NCI-H187 (cell line): Measurements from ENCODE around the gene DNAH17.

ENCODE experiments used
- DNase-seq, 2 experiments: peaks; one replicate each; lab custom pipeline; 2025; lab: John Stamatoyannopoulos, UW

Gene DNAH17

GRCh38 chr17:78412403-78412802, 164.8 kb downstream of the DNAH17 start:
- no peak for DNase-seq

- DNase-seq, result no peak
These were observed 165.8 kb downstream of the DNAH17 start for GRCh38 chr17:78411241-78411857.

- DNase-seq, result peak; percentile 45 to 61
These were observed 167.8 kb downstream of the DNAH17 start for GRCh38 chr17:78409191-78409928.

GRCh38 chr17:78408476-78409050, 168.6 kb downstream of the DNAH17 start:
- no peak for DNase-seq

GRCh38 chr17:78407387-78408000, 169.7 kb downstream of the DNAH17 start:
- peak; percentile 43 to 73 for DNase-seq

- DNase-seq, result no peak
These were observed 170.3 kb downstream of the DNAH17 start for GRCh38 chr17:78406920-78407319.

- no peak for DNase-seq
These were observed 170.8 kb downstream of the DNAH17 start for GRCh38 chr17:78406396-78406795.

GRCh38 chr17:78403822-78404221, 173.4 kb downstream of the DNAH17 start:
- DNase-seq, result no peak

- DNase-seq, result no peak
These were observed 175.3 kb downstream of the DNAH17 start for GRCh38 chr17:78401891-78402290.

- DNase-seq, result peak; percentile 36 to 75
These were observed 175.9 kb downstream of the DNAH17 start for GRCh38 chr17:78401246-78401645.

- no peak for DNase-seq
These were observed 176.5 kb downstream of the DNAH17 start for GRCh38 chr17:78400581-78401240.

GRCh38 chr17:78399693-78400144, 177.5 kb downstream of the DNAH17 start:
- DNase-seq, result no peak

- no peak for DNase-seq
These were observed 178.0 kb downstream of the DNAH17 start for GRCh38 chr17:78399028-78399692.

GRCh38 chr17:78398390-78398789, 178.8 kb downstream of the DNAH17 start:
- DNase-seq, result no peak

- no peak for DNase-seq
These were observed 179.5 kb downstream of the DNAH17 start for GRCh38 chr17:78397681-78398101.

GRCh38 chr17:78396441-78397337, 180.5 kb downstream of the DNAH17 start:
- no peak for DNase-seq

GRCh38 chr17:78395155-78395554, 182.0 kb downstream of the DNAH17 start:
- no peak for DNase-seq

GRCh38 chr17:78394209-78394608, 183.0 kb downstream of the DNAH17 start:
- peak; percentile 71 to 72 for DNase-seq

- DNase-seq, result no peak
These were observed 183.6 kb downstream of the DNAH17 start for GRCh38 chr17:78393575-78393974.

GRCh38 chr17:78392295-78392694, 184.9 kb downstream of the DNAH17 start:
- DNase-seq, result no peak

GRCh38 chr17:78391843-78392242, 185.4 kb downstream of the DNAH17 start:
- DNase-seq, result no peak
